BJ (cell line): ENCODE results near the gene COMMD3. TPM values are rescaled to one million over a fixed set of nuclear protein-coding genes. Genes with fewer than 3 reads are reported as not detected.

Source experiments
- CTCF ChIA-PET: fragments of 350-600 bp; formaldehyde crosslinking; extraction: SDS; loops from one replicate; lab custom pipeline; 2021; ENCODE audit warnings: antibody characterized with exemption, inconsistent platforms; lab: Yijun Ruan, JAX
- POLR2A ChIA-PET: fragments of 300-600 bp; sonication (Branson Sonifier 250); formaldehyde crosslinking; extraction: SDS; loops from one replicate; lab custom pipeline; 2021; ENCODE audit warnings: antibody characterized with exemption; lab: Charles Lee
- DNase-seq: peaks from one replicate; pipeline ENCODE4 v3.0.0-alpha.2; 2011; ENCODE audit warnings: low read depth
- H3K27me3 ChIP-seq: 2 replicates; pipeline ENCODE4 v1.6.0; 2011; ENCODE audit warnings: low read length; ENCODE audit not compliant: control insufficient read depth, insufficient read depth
- H3K36me3 ChIP-seq: 2 replicates; pipeline ENCODE4 v1.5.1; 2011; ENCODE audit warnings: low read length; ENCODE audit not compliant: control insufficient read depth, insufficient read depth
- H3K4me3 ChIP-seq: 2 replicates; pipeline ENCODE4 v1.5.1; 2011; ENCODE audit warnings: low read depth, mild to moderate bottlenecking, control low read depth, low read length
- CTCF ChIP-seq: IDR thresholded peaks from 2 replicates; pipeline ENCODE4 v1.5.1; 2011; ENCODE audit warnings: low read depth, mild to moderate bottlenecking, control low read depth, inconsistent platforms, low read length, moderate library complexity; ENCODE audit not compliant: insufficient read depth
- polyA plus RNA-seq: library from polyadenylated mRNA; depleted of rRNA; stranded (reverse); fragments of >200 nt; gene quantifications from 2 replicates; pipeline ENCODE4 v1.2.3, GENCODE V29; 2011

The COMMD3 gene
- polyA plus RNA-seq, 1 experiment: 20.9 TPM

GRCh38 chr10:22344781-22345300 lies 28.7 kb downstream of the COMMD3 start:
- H3K4me3 ChIP-seq: no peak overlapping the region
- no peak for DNase-seq
- peaks cover 29% of the 10 kb centered on the region for H3K27me3 ChIP-seq
- TF ChIP-seq CTCF: no peak
- no peaks in the 10 kb centered on the region for H3K36me3 ChIP-seq
- ChIA-PET CTCF (interaction anchor here (0.7 to 2.1 kb wide), 2 partner anchors 352 to 644 kb away, joined by 3 to 5 read pairs; no protein-coding TSS in a partner anchor), POLR2A (no interaction called here)

- CTCF ChIA-PET: no interaction called here
Measured at GRCh38 chr10:22345301-22346095, 29.3 kb downstream of the COMMD3 start, which contains the start of gene SPAG6. Gene SPAG6, plus strand, starts transcription at chr10:22345496. Its CDS starts 116 bp downstream, at chr10:22345612.

GRCh38 chr10:22346096-22346661 lies 30.0 kb downstream of the COMMD3 start:
- Histone ChIP-seq H3K4me3 (no peak overlapping the region), H3K27me3 (peaks cover 30% of the 10 kb centered on the region), H3K36me3 (no peaks in the 10 kb centered on the region)
- no peak for TF ChIP-seq CTCF
- POLR2A ChIA-PET: no interaction called here
- CTCF ChIA-PET: no interaction called here
- DNase-seq: no peak

More at GRCh38 chr10:22345301-22346095, 29.3 kb downstream of the COMMD3 start, which contains the start of gene SPAG6:
- POLR2A ChIA-PET: no interaction called here
- no peaks in the 10 kb centered on the region for H3K36me3 ChIP-seq
- no peak for DNase-seq
- H3K4me3 ChIP-seq: no peak within 1 kb of the TSS
- H3K27me3 ChIP-seq: peaks cover 29% of the 10 kb centered on the region
- no peak for TF ChIP-seq CTCF

GRCh38 chr10:22349755-22350154 lies 33.6 kb downstream of the COMMD3 start:
- Histone ChIP-seq H3K36me3 (no peaks in the 10 kb centered on the region), H3K27me3 (peaks cover 20% of the 10 kb centered on the region), H3K4me3 (no peak overlapping the region)
- no peak for DNase-seq
- ChIA-PET POLR2A (no interaction called here), CTCF (interaction anchor here (1.5 kb wide), 1 partner anchor 12 kb away, joined by 3 read pairs; no protein-coding TSS in a partner anchor)
- TF ChIP-seq CTCF: no peak

GRCh38 chr10:22351131-22351703 lies 35.0 kb downstream of the COMMD3 start:
- CTCF ChIA-PET: no interaction called here

More at GRCh38 chr10:22351131-22351703, 35.0 kb downstream of the COMMD3 start:
- peaks cover 7% of the 10 kb centered on the region for H3K27me3 ChIP-seq
- no peaks in the 10 kb centered on the region for H3K36me3 ChIP-seq
- DNase-seq: no peak
- no peak overlapping the region for H3K4me3 ChIP-seq
- no peak for TF ChIP-seq CTCF
- POLR2A ChIA-PET: no interaction called here
